Activated CD4-positive, alpha-beta T cell treated with anti-CD3 and anti-CD28 coated beads, Interleukin-2, Interleukin-6, amounts not matched to agents 100 ng/mL and 50 ng/mL, durations not matched to agents 16 hours and 8 hours (primary cell): ENCODE results near the gene BARD1.
"Not testable (repeated sequence)": the region's sequence is repeated elsewhere in the genome, so short reads cannot be mapped to it uniquely, and the experiment has no call there.

Experiments used
- DNase-seq: peaks from one replicate; pipeline ENCODE4 v3.0.0-alpha.2; 2020

BARD1 gene

DNA sequence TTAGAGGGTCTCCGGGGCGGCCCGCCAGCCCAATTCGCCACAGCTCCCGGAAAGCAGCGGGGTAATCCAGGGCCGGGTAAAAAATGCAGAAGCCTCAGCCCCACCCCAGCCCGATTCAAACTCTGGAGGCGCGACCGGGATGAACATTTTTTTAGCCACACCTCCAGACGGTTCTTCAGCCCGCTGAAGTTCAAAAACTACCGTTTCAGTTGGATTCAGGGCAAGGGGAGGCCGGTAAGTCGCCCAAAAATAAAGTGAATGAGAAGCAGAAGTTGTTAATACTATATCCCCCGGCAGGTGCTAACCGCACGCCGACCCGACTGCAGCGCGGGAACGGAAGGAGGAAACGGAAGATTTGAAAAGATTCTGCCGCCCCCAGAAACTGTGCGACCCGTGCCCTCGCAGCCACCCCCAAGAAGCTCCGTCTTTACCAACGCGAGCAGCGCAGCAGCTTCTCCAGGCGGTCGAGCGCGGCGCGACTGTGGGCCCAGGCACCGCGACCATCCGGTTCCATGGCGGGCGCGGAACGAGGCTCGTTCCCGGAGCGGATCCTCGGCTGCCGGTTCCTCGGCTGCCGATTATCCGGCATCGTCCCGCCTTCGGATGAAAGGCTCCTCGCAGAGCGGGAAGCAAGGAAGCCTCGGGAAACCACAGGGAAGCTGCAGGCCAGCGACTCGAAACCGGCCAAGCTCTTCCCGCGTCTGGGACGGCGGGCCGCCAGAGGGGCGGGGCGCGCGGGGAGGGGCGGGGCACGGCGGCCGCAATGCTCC, at the start of gene BARD1:
Gene BARD1, minus strand, starts transcription at position 703 of the 770 bp plus-strand sequence. Its CDS starts 114 bp downstream, at position 589.
- DNase-seq, result peak; percentile 60

DNA sequence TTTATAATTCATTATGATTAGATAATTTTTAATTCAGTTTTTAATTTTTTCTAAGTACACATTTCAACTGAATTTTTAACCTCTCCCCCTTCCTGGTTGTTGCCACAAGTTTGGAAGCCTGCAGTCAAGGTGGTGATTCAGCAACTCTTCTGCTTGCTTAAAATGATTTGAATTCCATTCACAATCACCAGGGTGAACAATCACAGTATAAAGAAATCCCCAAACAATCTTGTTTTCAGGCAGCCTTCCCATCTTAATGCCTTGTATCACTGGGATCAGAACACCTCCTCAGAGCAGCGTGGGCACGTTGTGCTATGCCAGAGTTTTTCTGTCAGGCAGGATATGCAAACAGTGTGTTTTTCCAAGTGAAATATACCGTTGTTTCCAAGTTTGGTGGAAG, 46.7 kb upstream of the BARD1 start:
- no peak for DNase-seq

DNA sequence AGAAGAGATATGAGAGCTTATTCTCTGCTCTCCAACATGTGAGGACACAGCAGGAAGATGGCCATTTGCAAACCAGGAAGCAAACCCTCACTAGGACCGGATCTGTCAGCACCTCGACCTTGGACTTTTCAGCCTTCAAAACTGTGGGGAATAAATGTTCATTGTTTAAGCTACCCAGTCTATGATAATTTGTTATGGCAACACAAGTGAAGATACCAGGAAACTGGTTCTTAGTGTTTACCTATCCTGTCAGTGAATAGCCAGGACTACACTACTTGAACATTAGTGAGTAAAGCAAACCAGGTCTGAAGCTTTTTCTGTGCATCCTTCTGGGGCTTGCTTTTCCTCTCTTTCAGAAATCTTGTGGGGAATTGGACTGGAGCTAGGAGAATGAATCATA, 44.4 kb upstream of the BARD1 start:
- no peak for DNase-seq

DNA sequence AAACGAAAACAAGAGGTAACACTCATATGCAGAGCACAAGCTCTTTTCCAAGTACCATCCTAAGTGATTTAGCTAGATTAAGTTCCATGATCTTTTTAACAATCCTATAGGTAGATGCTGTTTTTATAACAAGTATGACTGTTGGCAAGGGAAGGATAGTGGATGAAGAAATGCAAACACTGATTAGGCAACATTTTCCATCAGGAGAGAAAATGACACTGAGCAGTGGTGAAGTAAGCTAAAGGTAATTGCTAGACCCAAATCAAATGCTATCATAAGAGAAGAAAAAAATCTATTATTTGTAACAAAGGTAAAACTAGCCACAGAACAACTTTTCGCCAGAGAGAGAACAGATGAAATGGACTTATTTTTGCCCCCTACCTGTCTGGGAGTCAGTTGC, 34.3 kb upstream of the BARD1 start:
- no peak for DNase-seq

DNA sequence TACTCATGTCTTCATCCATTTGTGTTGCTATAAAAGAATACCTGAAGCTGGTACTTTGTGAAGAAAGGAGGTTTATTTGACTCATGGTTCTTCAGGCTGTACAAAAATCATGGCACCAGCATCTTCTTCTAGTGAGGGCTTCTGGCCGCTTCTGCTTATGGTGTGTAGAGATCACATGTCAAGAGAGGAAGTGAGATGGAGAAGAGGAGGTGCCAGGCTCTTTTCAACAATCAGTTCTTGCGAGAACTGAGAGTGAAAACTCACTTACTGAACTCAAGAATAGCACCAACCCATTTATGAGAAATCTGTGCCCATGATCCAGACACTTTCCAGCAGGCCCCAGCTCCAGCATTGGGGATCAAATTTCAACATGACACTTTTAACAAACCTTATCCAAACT, 30.0 kb upstream of the BARD1 start:
- no peak for DNase-seq

DNA sequence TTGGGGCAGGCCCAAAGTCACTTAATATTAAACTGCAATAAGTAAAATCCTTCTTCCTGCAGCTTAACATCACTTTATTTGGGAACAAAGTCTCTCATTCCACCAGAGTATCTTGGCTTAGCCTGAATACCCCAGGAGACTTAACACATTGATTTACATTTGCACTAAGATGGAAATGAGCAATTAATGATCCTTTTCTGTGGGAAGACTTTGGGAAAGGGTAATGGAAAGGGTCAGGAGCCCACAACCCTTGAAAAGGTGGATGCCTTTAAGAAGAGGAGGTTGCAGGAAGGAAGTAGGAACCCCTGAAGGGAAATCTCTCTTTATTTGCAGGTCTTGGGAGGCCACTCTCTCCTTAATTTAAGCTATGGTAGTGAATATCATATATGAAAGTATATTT, 28.0 kb upstream of the BARD1 start:
- no peak for DNase-seq

DNA sequence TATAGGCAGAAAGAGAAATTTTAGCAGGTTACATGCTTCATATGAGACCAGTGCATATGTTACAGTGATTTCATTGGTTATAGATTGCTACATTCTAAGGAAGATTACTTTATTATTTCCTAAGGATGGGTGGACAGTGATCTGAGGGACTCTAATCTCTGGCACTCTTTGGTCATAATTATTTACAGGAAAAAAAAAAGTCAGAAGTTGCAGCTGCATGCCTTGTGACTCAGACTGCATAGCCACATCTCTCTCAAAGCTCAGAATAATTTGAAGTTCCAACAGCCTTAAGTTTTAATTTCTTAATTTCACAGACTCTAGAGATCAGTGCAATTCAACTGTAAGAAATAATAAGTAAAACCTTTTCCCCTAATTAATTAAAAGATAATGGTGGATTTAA, 27.1 kb upstream of the BARD1 start:
- DNase-seq, result no peak

DNA sequence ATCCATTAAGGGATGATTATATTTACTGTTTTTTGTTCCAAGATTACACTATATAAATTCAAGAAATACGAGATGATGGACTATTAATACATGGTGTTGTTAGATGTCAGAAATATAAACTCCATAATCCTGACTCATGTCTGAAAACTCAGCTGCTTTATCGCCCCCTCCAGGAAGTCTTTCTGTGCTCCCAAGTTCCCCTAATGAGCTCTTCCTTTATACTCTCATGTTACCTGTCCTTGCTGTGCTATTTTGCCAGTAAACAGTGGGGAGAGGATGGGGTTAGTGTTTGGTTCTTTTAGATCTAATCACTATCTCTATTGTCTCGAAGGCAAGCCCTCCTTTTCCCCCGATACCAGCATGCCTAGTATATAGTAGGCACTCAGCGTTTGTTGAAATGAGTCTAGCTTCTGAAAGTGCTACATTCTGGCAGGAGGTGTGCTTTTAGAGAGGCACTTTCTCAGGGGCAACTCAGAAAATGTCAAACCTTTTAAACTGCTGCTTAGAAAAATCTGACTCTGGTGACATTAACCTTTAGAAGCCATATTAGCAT, 21.4 kb upstream of the BARD1 start:
- no peak for DNase-seq

DNA sequence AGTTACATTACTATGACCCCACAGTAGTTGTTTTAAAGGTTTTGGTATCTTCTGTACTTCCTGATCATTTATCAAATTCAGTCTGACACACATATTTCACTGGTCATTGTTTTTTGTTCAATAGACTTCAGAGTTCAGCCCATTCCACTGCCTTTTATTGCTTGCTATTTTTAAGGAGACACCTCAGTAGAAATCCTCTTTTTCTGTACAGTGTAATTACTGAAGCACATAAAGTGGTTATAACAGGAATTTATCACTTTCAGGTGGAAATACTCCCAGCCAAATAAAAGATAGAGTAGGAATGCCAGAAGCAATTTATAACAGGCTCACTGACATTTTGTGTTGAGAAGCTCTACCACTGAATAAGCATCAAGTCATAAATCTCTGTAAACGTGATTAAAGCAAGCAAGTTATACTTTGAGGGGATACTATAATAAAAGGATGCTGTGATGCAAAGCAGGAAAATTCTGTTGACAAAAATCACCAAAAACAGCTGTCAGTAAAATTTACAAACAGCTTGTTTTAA, 6.6 kb upstream of the BARD1 start:
- DNase-seq, result no peak

DNA sequence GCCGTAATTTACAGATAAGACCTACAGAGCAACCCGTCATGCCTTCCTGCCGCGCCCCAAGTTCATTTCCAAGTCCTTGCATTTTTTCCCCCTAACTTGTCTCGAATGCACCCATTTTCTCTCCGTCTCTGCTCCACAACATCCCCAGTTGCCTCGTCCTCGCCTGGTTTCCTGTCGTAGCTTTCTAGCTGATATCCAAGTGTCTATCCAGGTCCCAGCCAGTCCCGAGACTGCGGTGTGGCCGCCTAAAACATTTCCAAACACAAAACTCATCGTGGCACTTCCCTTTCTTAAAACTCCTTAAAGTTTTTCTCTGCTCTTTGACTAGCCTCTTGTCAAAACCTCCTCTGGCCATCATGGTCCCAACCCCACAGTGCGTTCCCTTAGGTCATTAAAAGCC, 1.2 kb upstream of the BARD1 start:
- DNase-seq, result no peak

DNA sequence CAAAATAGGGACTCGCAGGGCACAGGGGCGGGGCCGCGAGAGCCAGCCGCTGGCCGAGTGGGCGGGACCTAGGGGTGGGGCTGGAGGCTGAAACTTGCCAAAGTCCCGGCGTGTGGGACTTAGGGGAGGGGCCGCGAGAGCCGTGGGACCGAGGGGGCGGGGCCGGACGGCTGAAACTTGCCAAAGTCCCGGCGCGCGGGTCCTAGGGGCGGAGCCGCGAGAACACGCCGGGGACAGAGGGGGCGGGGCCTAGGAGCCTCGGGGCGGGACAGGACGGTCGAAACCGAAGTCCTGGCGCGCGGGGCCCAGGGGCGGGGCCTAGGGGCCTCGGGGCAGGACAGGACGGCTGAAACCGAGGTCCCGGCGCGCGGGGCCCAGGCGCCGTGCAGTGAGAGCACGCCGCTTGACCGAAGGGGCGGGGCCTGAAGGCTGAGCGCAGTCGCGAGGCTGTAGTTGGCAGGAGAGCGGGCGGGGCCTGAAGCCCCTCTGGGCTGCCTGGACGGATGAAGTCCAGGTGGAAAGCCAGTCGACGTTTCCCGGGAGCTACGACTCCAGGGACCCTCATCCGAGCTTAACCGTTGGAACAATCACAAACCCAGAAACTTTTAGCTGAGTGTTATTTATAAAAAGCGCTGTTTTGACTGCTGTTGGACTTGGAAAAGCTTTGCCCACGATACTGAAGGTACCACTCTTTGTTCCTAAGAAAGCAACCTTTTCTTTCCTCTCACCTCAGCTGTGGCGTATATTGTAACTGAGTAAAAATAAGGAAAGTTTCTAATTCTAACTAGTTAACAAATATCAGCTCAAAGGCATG, 475 bp upstream of the BARD1 start:
- DNase-seq, result peak; percentile 99

DNA sequence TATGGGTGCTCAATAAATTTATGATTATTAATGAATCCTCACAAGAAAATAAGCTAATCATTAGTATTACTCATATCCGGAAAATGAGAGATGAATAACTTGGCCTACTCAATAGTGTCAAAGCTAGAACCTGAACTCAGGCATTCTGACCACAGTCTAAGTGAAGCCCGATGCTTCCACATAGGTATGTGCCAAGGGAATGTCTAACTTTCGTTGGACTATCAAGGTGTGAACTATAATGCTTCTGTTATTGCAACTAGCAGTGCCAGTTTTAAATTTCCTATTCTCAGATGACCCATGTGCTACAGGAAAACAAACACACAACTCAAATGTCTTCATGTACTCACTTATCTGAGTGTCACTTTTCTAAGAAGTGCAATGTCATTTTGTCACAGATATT, 1.8 kb downstream of the BARD1 start:
- DNase-seq, result no peak

DNA sequence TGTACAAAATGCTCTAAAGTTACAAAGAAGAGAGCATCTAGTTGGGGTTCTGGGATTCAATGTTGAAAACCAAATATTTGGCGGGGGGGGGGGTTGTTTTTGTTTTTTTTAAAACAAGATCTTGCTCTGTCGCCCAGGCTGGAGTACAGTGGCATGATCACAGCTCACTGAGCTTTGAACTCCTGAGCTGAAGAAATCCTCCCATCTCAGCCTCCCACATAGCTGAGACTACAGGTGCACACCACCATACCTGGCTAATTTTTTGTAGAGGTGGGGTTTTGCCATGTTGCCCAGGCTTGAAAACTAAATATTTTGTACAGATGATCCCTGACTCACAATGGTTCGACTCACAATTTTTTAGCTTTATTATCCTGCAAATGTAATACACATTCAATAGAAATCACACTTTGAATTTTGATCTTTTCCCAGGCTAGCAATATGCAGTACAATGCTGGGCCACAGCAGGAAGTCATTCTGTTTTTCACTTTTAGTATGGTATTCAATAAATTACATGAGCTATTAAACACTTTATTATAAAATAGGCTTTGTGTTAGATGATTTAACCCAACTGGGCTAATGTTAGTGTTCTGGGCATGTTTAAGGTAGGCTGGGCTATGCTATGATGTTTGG, 7.6 kb downstream of the BARD1 start:
- DNase-seq, result no peak

DNA sequence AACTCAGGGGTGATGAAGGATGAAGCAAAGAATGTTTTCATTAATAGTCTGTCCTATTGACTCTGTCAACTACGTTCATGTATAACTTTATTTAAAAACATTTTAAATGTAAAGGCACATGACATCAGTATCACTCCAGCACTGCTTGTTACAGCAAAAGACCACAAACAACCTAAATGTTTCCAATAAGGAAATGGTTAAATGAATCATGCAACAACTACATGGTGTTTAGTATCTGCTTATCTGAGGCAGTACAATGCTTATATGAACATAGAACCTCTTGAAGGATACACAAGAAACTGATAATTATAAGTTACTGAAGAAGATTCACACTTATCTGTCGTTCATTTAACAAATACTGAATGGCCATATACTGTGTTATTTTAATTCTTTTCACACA, 8.4 kb downstream of the BARD1 start:
- DNase-seq, result peak; percentile 45

DNA sequence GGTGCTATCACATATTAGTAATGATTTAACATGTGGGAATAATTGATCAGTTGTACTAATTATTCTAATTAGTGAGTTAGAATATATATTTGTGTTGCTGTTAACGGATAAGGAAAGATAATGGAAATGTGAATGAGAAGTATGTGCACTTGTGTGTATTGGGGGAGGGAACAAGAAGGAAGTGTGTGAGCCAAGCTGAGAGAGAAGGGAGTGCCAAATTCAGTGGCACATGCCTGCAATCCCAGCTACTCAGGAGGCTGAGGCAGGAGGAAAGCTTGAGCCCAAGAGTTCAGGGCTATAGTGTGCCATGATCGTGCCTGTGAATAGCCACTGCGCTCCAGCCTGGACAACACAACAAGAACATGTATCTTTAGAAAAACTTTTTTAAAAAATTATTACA, 9.3 kb downstream of the BARD1 start:
- DNase-seq, result no peak

DNA sequence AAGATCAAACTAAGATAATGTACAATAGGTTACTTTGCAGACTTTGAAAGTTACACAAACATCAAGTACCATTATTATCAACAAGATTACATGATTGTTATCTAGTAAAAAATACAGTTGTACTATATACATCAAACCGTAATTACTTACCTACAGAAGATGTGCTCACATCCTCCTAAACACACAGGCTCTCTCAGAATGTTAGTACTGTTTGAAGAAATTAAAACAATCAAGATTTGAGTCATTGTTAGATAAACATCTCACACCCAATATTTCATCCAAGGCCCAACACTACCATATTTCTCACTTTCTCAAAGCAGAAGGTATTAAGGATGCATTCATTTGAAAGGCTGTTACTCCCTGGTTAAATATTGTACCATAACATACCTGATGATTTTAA, 12.6 kb downstream of the BARD1 start:
- peak; percentile 31 for DNase-seq

DNA sequence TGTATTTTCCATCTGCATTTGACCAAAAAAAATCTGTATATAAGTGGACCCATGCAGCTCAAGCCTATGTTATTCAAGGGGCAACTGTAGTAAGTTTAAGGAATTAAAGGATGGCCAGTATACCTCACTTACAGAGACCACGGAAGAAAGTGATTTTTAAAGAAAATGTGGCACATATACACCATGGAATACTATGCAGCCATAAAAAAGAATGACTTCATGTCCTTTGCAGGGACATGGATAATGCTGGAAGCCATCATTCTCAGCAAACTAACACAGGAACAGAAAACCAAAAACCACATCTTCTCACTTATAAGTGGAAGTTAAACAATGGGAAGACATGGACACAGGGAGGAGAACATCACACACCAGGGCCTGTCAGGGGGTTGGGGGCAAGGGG, 26.3 kb downstream of the BARD1 start:
- not testable (repeated sequence) for DNase-seq

DNA sequence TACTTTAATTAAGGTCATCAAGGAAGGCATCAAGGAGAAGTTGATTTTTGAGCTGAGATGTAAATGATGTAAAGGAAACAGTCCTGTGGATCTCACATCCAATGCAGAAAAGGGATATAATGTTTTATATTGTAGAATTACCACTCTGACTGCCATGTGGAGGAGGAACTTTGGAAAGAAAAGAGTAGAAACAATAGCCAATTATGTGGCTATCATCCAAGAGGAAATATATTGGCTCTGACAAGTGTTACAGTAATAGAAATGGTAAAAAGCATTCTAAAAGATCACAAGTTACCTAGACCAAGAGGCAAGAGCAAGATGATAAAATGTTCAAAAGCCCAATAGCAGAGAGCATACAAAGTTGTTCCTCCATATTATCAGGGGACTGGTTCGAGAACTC, 26.8 kb downstream of the BARD1 start:
- no peak for DNase-seq

DNA sequence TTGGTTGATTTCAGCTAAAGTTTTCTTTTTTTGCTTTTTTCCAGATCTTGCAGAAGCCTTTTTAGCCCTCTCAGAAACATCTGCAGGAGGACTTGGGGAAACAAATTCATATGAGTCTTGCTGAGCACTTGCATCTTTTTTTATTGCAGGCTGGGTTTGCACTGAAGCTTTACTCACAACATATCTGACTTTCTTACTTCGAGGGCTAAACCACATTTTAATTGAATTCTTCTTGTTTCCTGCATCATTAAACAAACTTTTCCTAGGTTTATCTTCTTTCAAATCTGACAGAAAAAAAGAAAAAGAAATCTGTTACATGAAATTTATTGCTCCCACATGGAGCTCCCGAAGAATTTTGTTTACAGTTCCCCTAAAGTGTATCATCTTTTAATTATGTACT, 28.3 kb downstream of the BARD1 start:
- DNase-seq, result no peak

DNA sequence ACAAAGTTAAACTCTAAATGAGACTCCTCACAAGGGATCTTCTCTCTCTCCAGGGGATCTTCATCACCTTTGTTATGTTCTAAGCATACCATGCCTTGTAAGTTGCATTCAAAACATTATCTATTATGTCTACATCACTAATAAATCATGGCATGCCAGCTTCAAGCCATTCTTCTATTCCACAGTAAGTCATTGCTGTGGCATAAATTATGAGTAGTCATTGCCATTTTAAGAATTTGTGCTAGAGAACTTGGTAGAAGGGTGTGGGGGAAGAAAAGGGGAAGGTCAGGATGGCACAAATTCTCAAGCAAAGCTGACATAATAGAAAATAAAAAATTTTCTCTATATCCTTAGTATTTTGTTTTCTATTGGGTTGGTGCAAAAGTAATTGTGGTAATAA, 33.5 kb downstream of the BARD1 start:
- DNase-seq, result no peak

DNA sequence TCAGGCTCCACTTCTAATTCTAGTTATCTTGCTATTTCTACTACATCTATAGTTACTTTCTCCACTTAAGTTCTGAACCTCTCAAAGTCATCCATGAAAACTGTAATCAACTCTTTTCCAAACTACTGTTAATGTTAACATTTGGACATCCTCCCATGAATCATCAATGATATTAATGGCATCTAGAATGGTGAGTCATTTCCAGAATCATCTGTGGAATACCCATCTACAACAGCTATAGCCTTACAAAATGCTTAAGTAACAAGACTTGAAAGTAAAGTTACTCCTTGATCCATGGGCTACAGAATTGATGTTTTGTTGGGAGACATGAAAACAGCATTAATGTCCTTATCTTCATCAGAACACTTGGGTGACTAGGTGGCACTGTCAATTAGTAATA, 35.4 kb downstream of the BARD1 start:
- no peak for DNase-seq

DNA sequence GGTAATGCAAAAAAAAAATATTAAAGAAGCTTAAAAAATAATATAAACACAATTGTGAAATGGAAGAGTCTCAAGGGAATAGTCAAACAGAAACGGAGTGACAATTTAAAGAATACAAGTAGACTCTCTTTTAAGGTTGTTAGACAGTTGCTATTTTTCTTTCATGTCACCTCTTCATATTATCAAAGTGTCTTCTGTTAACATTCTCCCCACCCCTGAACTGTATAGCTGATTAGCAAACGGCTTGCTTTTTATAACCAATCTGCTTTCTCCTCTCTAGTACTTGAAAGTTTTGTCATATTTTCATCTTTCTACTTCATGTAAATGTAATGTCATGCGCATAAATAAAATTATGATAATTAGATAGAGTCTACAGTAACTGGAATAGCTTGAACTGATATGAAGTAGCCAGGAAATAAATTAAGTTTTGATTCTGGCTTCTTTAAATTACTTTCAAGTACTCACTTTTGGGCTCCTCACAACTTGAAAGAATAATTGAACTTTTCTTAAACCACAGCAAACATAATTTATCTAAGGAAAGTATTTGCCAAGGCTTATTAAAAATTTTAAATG, 37.0 kb downstream of the BARD1 start:
- DNase-seq, result no peak

DNA sequence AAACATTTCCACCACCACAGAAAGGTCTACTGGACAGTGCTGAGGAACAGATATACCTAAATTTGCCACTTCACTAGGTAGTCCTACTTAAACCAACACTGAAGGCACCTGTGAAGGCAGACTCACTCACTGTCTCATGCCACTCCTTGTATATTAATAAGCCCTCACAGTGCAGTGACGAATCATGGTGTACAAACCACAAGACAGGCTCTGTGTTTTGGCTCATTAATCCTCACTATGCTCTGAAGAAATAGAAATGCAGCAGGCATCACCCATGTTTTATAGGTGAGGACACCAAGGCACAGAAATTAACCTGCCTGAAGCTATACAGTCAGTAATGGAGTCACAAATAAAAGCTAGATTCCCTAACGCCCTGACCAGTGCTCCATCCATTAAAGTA, 44.3 kb downstream of the BARD1 start:
- no peak for DNase-seq
